ENCODE data around the gene BLMH.
"Not testable (repeated sequence)": the region's sequence is repeated elsewhere in the genome, so short reads cannot be mapped to it uniquely, and the experiment has no call there.

The BLMH gene

DNA sequence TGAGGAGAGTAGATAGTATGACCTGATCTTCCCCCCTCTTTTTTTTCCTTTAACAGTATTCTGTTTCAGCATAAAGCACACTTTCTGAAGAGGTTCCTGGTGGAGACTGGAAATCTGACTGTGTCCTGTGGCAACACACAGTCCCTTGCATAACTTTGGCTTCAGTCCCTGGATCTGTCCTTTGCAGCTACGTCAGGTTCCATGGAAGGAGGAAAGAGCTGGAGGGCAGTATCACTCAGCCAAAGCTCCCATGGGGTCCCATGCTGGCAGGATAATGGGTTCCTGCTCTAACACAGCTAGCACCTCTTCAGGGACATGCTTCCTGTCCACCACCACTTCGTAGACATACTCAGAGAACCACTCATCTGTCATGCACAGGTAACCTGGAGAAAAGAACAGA lies 43.0 kb downstream of the BLMH start:
- no peak for DNase-seq (ENCODE audit: low read depth)

DNA sequence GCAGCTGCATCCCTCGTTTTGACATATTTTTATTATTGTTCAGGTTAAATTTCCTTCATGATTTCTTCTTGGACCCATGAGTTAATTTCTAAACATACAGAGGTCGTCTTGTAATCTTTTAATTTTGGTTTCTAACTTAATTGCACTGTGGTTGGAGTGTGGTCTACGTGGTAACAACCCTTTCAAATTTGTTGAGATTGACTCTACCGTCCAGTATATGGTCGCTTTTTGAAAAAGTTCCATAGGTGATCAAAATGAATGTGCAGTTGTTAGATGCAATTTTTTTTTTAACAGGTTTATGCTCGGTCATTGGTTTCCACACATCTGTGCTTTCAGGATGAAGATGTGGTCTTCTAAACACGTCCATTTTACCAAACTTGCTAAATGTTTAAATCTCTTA lies 45.3 kb downstream of the BLMH start:
- no peak for DNase-seq (ENCODE audit: low read depth)

DNA sequence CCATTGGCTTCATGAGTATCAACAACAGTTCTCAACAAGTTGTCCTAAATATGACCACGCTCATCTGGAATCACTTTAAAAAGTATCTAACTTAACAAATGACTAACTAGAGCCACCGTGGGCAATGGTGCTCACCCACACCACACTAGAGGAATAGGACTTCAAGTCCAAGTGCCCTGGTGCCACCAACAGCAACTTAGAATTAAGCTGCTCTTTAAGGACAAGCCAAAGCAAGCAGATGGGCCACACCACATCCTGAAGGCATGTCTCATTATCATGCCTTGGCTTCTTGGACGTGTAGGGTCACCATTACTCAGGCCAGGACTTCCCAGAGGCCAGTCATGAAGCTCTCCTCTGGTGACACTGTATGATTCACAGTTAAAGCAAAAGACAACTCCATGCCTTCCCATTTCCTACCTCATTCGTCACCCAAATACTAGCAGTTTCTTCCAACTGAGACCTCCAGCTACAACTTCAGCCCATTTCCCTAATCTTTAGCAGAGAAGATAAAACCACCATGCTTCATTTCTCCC lies 46.8 kb downstream of the BLMH start:
- DNase-seq (ENCODE audit: low read depth) = peak; percentile 19

DNA sequence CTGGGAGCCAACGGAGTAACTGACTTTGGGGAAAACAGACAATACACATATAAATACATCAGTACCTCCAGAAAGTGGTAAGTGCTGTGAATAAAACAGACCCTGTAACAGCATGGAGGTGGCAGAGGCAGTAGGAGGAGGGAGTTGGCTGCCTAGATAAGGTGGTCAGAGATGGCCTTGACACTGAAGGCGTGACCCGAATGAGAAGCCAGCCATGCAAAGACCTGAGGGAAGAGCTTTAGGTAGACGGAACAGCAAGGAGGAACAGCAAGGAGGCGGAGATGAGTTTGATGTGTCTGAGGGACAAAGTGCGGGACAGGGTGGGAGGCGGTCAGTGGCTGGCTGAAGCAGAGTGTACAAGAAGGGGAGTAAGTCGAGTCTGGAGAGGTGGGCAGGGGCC lies 48.2 kb downstream of the BLMH start:
- no peak for DNase-seq (ENCODE audit: low read depth)

DNA sequence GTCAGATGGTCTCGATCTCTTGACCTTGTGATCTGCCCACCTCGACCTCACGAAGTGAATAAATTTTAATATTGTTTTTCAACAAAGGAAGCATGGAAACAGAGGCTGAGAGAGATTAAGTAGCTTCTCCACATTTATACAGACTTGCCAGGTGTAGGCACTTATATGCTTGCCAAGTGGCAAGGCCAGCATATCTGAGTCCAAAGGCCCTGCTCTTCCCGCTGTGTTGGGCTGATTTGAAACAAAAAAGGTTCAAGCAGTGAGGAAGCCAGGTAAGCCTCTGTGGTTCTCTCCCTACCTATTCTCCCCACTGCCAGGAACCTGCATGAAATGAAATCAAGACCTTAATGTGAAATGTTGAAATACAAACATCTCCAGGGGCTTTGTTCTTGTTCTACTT lies 48.7 kb downstream of the BLMH start:
- no peak for DNase-seq (ENCODE audit: low read depth)

DNA sequence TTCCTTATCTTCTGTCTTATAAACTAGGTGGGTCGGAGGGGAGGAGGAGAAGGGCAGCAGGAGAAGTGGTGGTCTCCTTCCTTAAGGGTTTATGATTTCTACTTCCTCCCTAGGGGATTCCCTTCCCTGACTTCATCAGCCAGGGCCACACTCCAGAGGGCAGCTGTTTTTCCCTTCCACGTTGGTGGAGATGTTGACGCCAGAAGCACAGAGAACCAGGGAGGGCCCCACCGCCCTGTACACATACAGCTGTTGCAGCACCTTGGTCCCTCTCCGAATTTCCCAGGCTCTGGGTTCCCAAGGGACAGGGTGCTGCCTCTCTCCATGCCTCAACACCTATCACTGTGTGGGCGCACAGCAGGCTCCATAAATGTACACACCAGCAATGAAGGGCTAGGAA lies 50.7 kb downstream of the BLMH start:
- no peak for DNase-seq (ENCODE audit: low read depth)

DNA sequence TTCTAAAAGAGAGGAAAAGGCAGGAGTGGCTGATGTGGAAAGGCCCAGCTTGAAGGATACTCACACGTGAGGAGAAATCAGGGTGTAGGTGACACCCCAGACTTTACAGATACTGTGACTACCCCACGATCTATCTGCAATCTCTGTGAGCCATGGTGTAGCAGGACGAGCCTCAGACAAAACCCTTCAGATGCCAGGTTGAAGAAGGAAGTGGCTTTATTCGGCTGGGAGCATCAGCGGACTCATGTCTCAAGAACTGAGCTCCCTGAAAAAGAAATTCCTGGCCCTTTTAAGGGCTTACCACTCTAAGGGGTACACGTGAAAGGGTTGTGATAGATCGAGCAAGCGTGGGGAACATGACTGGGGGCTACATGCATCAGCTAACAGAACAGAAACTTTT lies 51.6 kb downstream of the BLMH start:
- no peak for DNase-seq (ENCODE audit: low read depth)

DNA sequence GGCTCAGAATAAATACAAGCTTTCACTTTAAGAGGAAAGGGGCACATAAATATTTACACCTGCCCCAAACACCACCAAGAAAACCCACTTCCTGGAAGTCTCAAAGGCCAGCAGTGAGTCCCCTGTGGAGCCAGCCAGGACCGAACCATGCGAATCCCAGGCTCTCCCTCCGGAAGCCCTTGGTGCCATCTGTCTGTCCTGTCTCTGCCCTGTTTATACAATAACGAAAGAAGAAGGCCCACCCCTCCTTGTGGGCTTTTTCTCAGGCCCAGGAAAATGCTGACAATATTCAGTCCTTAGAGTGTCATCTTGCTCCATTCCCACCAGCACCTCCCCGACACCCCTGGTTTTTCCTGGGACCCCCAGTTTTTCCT lies 52.7 kb downstream of the BLMH start:
- DNase-seq (ENCODE audit: low read depth) = no peak

DNA sequence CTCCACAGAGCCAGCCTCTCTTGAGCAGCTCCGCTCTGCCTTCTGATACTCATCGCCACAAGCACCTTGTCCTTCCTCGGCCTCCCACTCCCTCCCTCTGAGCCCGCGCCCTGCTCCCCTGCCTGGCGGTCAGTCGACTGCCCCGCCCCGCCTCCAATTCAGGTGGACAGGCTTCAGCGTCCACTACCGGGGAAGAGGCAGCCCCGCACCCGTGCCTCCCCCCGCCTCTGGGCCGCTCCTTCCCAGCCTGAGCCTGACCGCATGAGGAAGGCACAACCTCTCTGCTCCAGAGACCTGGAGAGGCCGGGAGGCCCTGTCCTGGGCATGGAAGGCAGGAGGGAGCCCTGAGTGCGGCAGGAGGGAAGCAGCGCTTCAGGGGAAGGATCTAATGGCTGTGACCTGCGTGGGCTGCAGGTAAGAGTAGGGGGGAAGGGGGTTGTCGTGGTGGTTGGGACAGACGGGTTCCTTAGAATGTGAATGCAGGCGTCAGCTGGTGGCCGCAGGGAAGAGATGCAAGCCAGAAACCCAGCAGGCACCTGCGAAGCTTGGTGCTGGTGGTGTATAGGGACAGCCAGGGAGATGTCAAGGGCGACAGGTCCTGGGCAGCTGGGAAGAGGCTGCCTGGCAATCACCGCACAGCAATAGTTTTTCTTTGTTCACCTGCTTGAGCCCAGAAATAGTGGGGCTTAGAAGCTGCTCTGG lies 53.2 kb downstream of the BLMH start:
- DNase-seq (ENCODE audit: low read depth) = no peak

DNA sequence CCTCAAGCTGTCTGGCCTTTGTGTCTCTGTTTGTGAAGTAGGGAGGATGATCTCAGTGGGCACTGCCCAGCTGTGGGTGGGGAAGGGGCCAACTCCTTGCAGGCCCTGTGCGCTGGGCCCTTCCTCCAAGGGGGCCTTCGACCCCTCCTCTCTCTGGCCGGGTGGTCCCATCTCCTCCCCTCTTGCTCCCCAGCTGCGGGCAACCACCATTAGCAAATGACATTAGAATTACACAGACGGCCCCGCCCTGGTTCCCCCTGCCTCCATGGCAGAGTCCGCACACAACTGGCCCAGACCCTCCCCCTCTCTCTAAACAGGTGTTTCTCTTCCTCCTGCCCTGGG lies 53.8 kb downstream of the BLMH start:
- DNase-seq (ENCODE audit: low read depth) = no peak

DNA sequence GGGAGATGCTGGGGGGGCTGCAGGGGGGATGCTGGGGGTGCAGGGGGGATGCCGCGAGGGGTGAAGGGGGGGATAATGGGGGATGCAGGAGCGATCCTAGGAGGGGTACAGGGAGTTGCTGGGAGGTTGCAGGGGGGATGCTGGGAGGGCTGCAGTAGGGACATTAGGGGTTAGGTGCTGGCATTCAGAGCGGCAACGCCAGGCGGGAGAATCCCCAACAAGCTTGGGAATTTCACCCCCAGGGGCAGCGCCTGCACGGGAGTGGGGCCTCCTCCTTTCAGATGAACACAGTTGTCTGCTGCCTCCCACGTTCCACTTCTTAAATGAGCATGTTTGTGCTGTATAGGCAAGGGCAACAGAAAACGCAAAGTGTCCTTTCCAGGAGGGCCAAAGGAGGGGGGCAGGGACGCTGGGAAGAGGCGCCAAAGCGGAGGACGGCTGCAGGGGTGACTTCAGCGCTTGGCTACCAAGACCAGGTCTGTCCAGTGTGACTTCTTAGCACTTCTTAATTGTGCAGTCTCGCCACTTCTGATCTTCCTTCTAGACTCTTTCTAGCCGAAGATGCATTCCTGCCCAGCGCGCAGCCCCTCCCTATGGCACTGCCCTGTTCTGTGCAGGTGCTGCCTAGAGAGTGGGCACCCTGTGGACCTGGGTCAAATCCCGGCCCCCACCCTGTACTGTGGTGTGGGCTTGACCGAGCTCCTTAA lies 54.3 kb downstream of the BLMH start:
- DNase-seq (ENCODE audit: low read depth) = no peak

DNA sequence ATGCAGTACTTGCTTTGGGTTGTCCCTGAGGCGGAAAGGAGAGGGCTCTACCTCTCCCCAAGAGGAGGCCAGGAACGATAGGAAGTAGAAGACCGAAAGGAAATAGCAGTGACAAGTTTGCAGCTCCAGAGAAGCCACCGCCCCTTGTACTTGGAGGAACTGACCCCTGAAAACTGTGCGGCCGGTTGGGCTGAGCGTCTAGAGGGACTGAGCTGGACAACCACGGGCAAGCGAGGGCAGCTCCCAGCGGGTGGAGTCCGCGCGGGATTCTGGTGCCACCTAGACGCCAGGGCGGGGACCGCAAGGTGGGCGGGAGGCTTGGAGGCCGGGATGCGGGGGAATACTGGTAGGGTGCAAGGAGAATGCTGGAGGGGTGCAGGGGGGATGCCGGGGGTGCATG lies 55.0 kb downstream of the BLMH start:
- peak; percentile 16 for DNase-seq (ENCODE audit: low read depth)

DNA sequence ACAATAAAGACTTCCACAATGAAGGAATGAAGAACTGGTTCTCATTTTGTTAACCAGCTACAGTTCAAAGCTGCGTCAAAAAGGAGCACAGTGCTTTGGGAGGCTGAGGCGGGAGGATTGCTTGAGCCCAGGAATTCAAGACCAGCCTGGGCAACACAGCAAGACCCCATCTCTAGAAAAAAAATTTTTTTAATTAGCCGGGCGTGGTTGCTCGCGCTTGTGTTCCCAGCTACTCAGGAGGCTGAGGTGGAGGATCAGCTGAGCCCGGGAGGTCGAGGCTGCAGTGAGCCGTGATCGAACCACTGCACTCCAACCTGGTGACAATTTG lies 55.5 kb downstream of the BLMH start:
- no peak for DNase-seq (ENCODE audit: low read depth)

DNA sequence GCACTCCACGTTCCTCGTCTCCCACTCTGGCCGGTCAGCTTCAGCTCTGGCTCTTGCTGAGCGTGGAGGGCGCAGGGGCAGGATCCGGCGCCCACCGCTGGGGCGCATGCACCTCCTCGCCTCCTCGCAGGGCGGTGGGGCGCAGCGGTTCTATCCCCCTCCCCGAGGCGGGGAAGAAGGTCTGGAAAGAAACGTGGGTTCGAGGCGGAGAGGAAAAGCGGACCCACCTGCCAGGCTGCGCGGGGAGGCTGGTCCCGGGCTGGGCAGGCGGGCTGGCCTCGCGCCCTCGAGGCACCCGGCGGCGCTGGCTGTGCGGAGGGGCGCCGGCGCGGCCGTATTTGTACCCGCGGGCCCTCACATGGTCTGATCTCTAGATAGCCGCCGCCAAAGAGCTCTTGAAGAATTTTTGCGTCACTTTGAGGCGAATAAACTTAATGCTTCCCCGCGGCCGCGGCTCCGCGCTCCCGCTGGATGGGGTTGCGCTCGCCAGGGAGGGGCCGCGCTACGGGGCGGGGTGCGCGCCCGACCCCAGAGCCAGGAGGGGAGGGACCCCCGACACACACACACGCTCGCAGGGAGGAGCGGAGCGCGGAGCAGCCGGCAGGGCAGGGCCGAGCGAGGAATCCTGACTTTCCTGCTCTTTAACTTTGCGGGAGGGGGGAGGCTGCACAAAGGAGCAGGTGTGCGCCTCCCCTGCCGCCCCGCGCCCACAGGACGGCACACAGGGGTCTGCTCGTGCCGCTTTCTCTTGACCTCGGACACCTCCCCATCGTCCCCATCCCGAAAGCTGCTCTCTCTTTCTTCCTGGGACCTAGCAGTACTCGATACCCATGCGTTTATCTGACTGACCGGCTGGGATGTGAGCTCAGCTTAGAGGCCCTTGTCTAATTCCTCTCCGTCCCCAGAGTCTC lies 56.1 kb downstream of the BLMH start, which contains the start of gene SLC6A4:
SLC6A4 (minus strand) TSS at position 312 of the 911 bp plus-strand sequence. CDS start 13,739 bp downstream, outside the sequence.
- DNase-seq (ENCODE audit: low read depth) = peak; percentile 19

DNA sequence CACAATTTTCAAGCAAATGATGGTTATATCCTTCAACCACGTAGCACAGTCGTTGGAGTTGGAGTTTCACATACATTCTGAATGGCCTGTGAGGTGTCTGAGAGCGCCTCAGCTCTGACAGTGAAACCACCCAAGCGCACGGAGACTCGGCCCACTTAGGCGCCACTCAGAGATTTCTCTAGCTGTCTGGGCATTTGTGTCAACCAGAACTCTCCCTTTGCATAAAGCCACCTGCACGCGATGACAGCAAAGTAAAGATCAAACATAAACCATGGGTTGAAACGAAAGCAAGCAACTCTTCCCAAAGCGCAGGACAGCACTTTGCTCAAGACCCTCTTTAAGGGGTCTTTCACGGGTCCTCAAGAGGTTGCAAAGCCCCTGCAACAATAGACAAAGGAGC lies 56.8 kb downstream of the BLMH start:
- no peak for DNase-seq (ENCODE audit: low read depth)

DNA sequence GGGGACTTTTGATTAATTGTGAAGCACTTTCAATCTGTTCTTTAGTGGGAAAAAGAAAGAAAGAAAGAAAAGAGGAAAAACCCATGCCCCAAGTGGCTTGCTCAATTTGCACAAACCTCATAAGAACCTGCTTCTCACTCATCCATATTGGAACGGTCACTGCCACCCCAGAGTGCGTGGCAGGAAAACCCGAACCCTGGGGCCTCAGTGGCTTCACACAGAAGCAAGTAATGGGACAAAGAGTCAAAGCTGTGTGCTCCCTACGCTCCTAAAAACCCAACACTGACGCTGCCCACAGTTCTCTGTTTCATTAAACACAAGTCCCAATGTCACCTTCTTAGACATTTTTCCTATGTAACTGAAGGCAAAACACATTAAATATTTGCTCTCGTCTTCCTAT lies 57.4 kb downstream of the BLMH start:
- DNase-seq (ENCODE audit: low read depth) = no peak

DNA sequence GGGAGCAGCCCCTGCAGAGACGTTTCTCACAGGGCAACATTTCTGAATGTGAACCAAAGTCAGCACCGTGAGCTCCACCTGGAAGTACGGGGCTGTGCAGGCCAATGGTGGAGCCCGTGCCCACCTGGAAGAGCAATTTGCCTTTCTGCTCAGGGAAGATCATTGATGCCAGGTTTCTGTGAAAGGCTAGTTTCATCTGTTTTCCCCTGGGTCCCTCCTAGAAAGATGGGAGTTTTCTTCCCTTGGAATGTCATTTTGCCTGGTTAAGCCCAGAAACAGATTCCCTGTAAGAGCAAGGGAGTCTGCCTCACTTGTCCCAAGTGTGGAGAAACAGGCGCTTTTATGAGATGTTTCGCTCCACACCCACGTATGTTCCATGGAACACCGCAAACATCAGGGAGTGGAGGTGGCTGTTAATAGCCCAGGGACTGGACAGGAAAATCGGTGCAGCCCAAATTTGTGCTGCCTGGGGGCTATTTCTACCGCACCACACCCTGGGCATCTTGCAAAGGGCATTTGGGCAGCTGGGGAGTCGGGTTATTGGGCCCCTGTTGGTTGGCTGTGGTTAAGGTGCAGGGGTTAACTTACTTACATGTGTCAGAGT lies 58.8 kb downstream of the BLMH start:
- DNase-seq (ENCODE audit: low read depth) = no peak

DNA sequence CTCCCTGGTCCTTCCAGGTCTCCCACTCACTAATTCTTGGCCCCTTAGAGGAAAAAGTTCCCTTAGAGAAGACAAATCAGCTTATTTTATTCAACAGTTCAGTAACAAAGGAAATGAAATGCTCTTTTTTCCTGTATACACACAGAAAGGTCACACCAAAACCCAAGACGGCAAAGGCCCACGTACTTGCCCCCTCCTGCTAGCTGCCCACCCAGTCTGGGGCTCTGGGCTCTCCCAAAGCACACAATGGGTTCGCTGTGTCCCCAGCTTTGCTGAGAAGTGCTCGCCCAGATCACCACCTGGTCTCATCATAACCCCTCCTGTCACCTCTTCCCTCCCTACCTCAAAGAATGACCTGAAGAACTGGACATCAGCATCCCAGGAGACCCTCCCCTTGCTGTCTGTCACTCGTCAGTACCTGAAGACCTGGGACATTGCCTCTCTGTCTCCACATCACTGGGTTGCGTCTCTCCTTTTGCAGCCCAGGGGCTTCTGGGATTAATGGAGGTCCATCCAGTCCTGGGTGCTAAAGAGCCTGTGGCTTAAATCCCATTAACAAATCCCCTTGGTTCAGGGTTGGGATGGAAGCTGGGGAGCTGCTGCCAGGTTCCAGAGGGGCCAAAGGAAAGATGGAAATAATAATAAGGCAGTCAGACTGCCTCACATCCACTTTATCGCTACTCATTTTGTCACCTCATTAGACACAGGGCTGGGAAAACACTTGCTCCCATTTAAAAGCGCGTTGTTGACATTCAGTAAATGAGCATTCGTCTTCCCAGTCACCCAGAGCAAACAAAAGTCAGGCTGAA lies 59.5 kb downstream of the BLMH start:
- no peak for DNase-seq (ENCODE audit: low read depth)

DNA sequence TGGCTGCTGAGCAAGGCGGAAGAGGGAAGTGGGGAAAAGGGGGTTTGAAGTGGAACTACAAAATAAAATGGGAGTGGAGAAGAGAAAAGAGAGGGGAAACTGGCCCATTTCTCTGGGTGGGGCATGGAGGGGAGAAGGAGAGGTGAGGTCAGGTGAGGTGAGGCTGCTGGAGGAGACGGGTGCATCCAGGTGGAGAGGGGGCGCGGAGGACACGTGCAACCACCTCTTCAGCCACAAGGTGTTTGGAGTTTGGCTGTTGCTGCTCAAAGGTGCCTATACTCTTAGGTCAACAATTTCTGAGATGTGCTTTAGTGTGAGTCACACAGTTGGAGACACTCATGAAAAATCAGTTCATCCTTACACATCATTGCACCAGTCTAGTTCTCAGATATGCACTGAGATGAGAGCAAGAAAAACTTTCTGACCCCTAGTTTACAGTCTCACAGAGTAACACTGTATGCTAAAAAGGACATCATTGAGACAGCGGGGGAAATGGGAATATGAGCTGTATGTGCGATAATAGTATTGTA lies 61.1 kb downstream of the BLMH start:
- DNase-seq (ENCODE audit: low read depth) = no peak

DNA sequence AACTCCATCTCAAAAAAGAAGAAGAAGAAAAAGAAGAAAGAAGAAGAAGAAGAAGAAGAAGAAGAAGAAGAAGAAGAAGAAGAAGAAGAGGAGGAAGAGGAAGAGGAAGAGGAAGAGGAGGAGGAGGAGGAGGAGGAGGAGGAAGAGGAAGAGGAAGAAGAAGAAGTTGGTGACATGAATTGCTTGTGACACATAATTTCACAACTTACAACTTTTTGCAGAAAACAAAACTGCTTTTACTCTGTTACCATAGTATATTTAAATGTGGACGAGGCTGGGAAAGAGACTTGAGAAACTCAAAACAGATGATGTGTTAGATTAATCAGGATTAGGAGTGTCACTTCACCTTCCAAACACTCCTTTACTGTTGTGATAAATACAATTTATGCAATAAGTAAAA lies 61.7 kb downstream of the BLMH start:
- not testable (repeated sequence) for DNase-seq (ENCODE audit: low read depth)

DNA sequence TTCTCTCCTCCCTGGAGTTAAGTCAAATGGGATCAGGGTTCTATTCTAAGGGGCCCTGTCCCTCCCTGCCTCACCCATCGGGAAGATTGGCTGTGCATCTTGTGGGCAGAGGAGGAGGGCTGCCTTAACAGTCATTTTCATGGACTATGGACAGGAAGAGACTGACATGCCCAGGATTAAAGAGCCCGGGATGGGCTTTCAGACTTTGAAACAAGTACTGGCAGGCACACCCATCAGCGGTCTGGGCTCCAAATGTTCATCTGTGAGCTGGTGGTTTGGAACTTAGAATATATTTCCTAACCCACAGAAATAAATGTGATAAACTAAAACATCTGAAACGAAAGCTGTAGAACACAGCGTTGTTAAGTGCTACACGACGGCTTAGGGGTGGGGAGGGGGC lies 62.7 kb downstream of the BLMH start:
- no peak for DNase-seq (ENCODE audit: low read depth)

Data from iris pigment epithelial cell (primary cell).